ENCODE data around the gene EVI2B. TPM values are rescaled to one million over a fixed set of nuclear protein-coding genes. Genes with fewer than 3 reads are reported as not detected.

The EVI2B gene
- total and polyA plus RNA-seq, 4 donors = 2.8 to 5.8 (median 3.7) TPM

GRCh38 chr17:31295489-31295871, 18.4 kb downstream of the EVI2B start:
- Histone ChIP-seq H3K27ac (ENCODE audit: low read depth in 1 of 2, low read length in 2 of 2) (no peak overlapping the region), H3K27me3 (ENCODE audit: control insufficient read depth in 4 of 4, insufficient read depth in 4 of 4, low read length in 3 of 4) (no peaks in the 10 kb centered on the region)
- WGBS = 100% methylated on average over 1 of the region's 1 CpG

GRCh38 chr17:31294820-31295488, 18.9 kb downstream of the EVI2B start:
- no peak overlapping the region for H3K4me3 ChIP-seq (ENCODE audit: low read depth in 1 of 3, low read length in 3 of 3)
- TF ChIP-seq REST (IDR thresholded peaks at IDR 0.05) (no peak), RXRA (IDR thresholded peaks at IDR 0.05) (no peak), NR2F2 (IDR thresholded peaks at IDR 0.05) (no peak), SP1 (IDR thresholded peaks at IDR 0.05) (no peak), TAF1 (conservative IDR thresholded peaks at IDR 0.05) (no peak), FOXA2 (IDR thresholded peaks at IDR 0.05) (no peak)
- H3K9ac ChIP-seq (ENCODE audit: low read depth in 1 of 2, low read length in 2 of 2) = no peak overlapping the region
- H3K27me3 ChIP-seq (ENCODE audit: control insufficient read depth in 4 of 4, insufficient read depth in 4 of 4, low read length in 3 of 4) = no peaks in the 10 kb centered on the region
- H3K4me1 ChIP-seq (ENCODE audit: control insufficient read depth in 4 of 4, insufficient read depth in 4 of 4, low read length in 3 of 4) = no peaks in the 10 kb centered on the region
- H3K36me3 ChIP-seq (ENCODE audit: control insufficient read depth in 4 of 4, insufficient read depth in 3 of 4, low read depth in 1 of 4, low read length in 3 of 4) = peaks cover 0 to 4% (median 2%) of the 10 kb centered on the region in 4 donors
- H3K27ac ChIP-seq (ENCODE audit: low read depth in 1 of 2, low read length in 2 of 2) = no peak overlapping the region
- H3K9me3 ChIP-seq (ENCODE audit: control insufficient read depth in 4 of 4, low read length in 3 of 4) = no peaks in the 10 kb centered on the region
- DNase-seq (ENCODE audit: low spot score) = no peak
- WGBS = 87% methylated on average over 3 of the region's 3 CpGs

More at GRCh38 chr17:31295489-31295871, 18.4 kb downstream of the EVI2B start:
- no peak for DNase-seq (ENCODE audit: low spot score)
- Histone ChIP-seq H3K4me1 (ENCODE audit: control insufficient read depth in 4 of 4, insufficient read depth in 4 of 4, low read length in 3 of 4) (no peaks in the 10 kb centered on the region), H3K36me3 (ENCODE audit: control insufficient read depth in 4 of 4, insufficient read depth in 3 of 4, low read depth in 1 of 4, low read length in 3 of 4) (peaks cover 0 to 4% (median 2%) of the 10 kb centered on the region in 4 donors), H3K4me3 (ENCODE audit: low read depth in 1 of 3, low read length in 3 of 3) (no peak overlapping the region), H3K9me3 (ENCODE audit: control insufficient read depth in 4 of 4, low read length in 3 of 4) (no peaks in the 10 kb centered on the region), H3K9ac (ENCODE audit: low read depth in 1 of 2, low read length in 2 of 2) (no peak overlapping the region)
- no peak for TF ChIP-seq FOXA1 (IDR thresholded peaks at IDR 0.05)
- no peak for TF ChIP-seq RXRA (IDR thresholded peaks at IDR 0.05)
- no peak for TF ChIP-seq HNF4A (conservative IDR thresholded peaks at IDR 0.05)
- no peak for TF ChIP-seq RAD21 (IDR thresholded peaks at IDR 0.05)
- no peak for TF ChIP-seq ATF3 (IDR thresholded peaks at IDR 0.05)
- TF ChIP-seq CTCF (IDR thresholded peaks at IDR 0.05; ENCODE audit: low read depth, low read length, missing input control) = no peak
- TF ChIP-seq TAF1 (conservative IDR thresholded peaks at IDR 0.05) = no peak
- TF ChIP-seq ZBTB33 (IDR thresholded peaks at IDR 0.05) = no peak
- TF ChIP-seq EGR1 (IDR thresholded peaks at IDR 0.05; ENCODE audit: low read depth in 2 of 2) = no peak
- TF ChIP-seq MAX (IDR thresholded peaks at IDR 0.05) = no peak
- no peak for TF ChIP-seq FOXA2 (IDR thresholded peaks at IDR 0.05)
- TF ChIP-seq JUND (IDR thresholded peaks at IDR 0.05) = no peak
- TF ChIP-seq HNF4G (IDR thresholded peaks at IDR 0.05) = no peak
- no peak for TF ChIP-seq SP1 (IDR thresholded peaks at IDR 0.05)
- no peak for TF ChIP-seq GABPA (IDR thresholded peaks at IDR 0.05 in 1 of 2, conservative IDR thresholded peaks at IDR 0.05 in 1 of 2)
- TF ChIP-seq YY1 (IDR thresholded peaks at IDR 0.05) = no peak
- no peak for TF ChIP-seq NR2F2 (IDR thresholded peaks at IDR 0.05)

Data from liver (tissue), 9 donors.